GM18505 (cell line): ENCODE measurements around the gene MED13.
A peak's percentile ranks its signal among the peaks of the same experiment; 100 is the strongest.
"Not testable (repeated sequence)": the region's sequence is repeated elsewhere in the genome, so short reads cannot be mapped to it uniquely, and the experiment has no call there.

ENCODE experiments used
- ATAC-seq: cut with Tn5 transposase; IDR thresholded peaks from one replicate; pipeline ENCODE4 v1.9.1; 2021; ENCODE audit not compliant: unreplicated experiment
- POLR2A ChIP-seq: IDR thresholded peaks from 4 replicates; pipeline ENCODE4 v1.6.1; 2011; ENCODE audit warnings: borderline replicate concordance; ENCODE audit not compliant: insufficient read depth, insufficient read length; ENCODE audit errors: extremely low read depth

The MED13 gene

DNA sequence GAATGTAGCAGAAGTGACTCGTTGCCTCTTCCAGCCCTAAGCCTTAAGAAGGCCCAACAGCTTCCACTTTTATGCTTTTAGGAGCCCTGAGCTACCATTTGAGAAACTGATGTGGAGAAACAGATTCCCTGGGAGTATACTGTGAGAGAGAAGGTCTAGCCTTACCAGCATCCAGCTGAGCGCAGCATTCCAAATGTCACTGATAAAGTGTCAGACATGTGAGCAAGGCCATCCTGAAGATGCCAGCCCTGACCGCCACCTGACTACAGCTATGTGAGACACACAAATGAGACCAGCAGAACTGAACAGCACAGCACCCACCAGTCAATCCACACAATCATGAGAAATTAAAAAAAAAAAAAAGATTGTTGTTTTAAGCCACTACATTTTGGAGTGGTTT is 18.6 kb upstream of the MED13 start:
- ATAC-seq: no peak
- TF ChIP-seq POLR2A: no peak

DNA sequence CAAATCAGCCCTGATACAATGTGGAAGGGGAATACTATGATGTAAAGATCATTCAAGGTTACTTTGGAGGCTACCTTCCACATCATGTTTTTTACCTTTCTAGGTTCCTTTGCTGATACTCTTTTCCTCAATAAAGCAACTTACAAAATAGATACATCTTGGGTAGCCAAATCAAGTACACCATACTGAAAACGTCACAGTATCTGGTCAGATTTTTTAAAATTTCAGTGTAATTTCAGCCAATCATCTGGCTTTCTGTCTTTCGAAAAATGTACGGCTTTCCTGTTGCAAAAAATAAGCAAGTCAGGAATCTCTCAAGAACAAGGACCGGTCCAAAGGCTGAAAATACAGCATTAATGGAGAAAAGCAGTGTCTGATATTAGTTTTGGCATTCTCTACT is 15.6 kb upstream of the MED13 start:
- no peak for ATAC-seq
- no peak for TF ChIP-seq POLR2A

DNA sequence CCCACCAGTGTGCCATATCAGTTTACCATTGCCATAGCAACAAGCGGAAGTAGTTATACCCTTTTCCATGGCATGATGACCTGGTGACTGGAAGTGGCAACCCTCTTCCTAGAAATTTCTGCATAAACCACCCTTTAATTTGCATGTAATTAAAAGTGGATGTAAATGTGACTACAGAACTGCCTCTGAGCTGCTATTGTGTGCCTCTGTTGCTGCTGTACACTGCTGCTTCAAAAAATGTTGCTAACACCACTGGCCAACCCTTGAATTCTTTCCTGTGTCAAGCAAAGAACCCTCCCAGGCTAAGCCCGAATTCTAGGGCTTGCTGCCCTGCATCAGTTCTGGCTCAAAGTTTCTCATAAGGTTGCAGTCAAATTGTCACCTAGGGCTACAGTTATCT is 12.9 kb upstream of the MED13 start:
- no peak for ATAC-seq
- TF ChIP-seq POLR2A: no peak

DNA sequence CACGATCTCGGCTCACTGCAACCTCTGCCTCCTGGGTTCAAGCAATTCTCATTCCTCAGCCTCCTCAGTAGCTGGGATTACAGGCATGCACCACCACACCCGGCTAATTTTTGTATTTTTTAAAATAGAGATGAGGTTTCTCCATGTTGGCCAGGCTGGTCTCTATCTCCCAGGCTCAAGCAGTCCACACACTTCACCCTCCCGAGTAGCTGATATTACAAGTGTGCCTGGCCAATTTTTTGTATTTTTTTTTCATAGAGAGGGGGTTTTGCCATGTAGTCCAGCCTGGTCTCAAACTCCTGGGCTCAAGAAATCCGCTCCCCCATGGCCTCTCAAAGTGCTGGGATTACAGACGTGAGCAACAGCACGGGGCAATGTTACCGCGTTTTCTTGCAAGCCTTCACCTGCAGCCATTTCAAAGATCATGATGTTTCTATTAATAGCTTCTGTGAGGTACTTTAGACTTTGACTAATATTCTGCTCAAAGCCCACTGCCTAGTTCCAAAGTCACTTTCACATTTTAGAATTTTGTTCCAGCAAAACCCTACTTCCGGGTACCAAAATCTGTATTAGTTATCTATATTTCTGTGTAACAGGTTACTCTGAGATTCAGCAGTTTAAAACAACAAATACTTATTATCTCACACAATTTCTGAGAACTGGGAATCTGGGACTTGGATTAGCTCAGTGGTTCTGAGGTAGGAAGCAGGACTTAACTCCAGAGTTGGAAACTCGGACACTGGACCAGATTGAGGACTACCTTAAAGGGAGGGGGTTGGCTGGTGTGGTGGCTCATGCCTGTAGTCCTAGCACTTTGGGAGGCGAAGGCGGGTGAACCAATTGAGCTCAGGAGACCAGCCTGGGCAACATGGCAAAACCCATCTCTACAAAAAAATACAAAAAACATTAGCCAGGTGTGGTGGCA is 12.0 kb upstream of the MED13 start:
- no peak for TF ChIP-seq POLR2A
- no peak for ATAC-seq

DNA sequence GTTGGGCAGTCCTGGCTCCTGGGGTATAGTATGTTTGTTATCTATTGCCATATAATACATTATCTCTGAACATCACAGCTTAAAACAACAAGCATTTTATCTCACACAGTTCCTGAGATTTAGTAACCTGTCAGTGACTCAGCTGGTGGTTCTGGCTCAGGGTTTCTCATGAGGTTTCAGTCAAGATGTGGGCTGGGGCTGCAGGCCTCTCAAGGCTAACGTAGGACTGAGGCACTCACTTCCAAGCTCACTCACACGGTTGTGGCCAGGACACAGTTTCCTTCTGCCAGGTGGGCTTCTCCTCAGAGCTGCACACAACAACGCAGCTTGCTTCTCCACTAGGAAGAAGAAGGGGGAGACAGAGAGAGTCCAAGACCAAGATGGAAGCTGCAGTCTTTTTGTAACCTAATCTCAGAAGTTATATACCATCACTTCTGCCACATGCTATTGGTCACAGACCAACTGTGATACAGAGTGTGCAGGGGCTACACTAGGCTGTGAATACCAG is 10.3 kb upstream of the MED13 start:
- no peak for TF ChIP-seq POLR2A
- ATAC-seq: no peak

DNA sequence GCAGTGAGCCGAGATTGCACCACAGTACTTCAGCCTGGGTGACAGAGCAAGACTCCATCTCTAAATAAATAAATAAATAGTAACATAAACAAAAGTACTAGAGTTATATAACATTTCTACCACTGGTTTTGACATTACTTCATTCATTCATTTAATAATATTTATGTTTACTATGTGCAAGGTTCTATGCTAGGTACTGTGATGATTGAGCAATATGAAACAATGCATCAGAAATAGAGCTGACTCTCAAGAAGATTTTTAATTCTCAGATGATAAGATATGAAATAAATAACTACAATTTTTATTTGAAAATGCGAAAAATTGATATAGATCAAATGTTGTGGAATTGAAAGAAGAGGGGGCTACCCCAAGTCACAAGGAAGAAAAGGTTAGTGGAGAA is 8.9 kb upstream of the MED13 start:
- no peak for ATAC-seq

DNA sequence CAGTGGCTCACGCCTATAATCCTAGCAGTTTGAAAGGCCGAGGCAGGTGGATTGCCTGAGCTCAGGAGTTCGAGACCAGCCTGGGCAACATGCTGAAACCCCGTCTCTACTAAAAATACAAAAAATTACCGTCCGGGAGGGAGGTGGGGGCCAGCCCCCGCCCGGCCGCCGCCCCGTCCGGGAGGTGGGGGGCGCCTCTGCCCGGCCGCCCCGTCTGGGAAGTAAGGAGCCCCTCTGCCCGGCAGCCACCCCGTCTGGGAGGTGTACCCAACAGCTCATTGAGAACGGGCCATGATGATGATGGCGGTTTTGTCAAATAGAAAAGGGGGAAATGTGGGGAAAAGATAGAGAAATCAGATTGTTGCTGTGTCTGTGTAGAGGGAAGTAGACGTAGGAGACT is 7.8 kb upstream of the MED13 start:
- not testable (repeated sequence) for ATAC-seq

More for the DNA sequence above, 8.9 kb upstream of the MED13 start:
- no peak for TF ChIP-seq POLR2A

DNA sequence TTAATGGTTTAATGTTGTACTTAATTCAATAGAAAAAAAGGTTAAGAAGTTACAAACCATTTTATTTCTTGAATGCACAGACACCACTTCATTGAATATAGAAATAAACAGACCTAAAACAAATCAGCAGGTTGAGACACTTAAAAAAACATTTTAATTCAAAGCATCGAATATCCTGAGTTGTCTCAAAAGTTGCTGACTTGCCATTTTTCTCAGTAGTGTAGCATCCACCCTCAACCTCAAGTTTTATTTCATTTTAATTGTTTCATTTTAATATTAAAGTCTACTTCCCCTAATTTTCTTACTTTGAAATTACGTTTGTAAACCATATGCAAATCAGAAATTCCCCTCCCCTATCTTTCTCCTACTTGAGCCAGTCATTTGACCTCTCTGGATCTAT is 5.8 kb upstream of the MED13 start:
- ATAC-seq: no peak
- no peak for TF ChIP-seq POLR2A

DNA sequence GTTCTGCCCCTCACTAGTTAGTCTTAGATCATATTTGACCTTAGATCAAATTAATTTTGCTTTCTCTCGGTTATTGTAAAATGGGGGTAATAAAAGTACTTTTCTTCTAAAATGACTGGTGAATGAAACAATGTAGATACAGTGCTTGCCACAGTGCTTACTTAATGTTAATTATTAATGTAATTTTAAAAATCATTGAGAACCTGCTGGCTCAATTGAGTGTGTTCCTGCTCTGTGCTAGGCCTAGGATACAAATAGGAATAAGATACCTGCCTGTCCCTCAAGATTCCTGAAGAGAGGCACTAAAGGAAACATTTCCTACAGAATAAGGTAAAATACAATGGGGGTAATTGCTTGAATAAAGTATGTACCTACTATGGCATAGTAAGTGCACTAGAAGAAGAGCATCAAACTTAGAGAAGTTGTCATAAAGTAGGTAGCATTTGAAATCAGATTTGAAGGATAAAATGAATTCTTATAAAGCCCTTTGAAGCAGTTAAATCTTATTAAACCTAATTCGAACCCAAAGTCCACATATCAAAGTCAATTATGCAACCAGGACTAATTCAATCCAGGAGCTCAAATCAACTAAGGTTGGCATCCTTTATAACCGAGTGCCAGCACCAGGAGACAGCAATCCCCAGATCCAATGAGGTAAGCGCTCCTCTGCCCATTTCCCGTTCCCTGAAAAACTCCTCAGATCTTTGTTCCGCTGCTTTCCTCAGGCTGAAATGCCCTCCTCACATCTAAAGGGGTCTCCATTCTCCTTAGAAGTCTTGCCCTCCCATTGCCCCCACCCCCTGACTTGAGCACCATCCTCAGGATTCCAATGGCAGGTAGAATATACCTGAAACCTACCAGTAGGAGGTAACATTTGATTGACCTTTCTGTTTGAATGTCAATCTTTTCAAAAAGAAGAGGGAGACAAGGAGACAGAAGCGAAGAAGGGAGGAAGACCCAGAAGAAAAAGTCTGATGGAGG is 2.4 kb upstream of the MED13 start:
- no peak for ATAC-seq
- TF ChIP-seq POLR2A: no peak

DNA sequence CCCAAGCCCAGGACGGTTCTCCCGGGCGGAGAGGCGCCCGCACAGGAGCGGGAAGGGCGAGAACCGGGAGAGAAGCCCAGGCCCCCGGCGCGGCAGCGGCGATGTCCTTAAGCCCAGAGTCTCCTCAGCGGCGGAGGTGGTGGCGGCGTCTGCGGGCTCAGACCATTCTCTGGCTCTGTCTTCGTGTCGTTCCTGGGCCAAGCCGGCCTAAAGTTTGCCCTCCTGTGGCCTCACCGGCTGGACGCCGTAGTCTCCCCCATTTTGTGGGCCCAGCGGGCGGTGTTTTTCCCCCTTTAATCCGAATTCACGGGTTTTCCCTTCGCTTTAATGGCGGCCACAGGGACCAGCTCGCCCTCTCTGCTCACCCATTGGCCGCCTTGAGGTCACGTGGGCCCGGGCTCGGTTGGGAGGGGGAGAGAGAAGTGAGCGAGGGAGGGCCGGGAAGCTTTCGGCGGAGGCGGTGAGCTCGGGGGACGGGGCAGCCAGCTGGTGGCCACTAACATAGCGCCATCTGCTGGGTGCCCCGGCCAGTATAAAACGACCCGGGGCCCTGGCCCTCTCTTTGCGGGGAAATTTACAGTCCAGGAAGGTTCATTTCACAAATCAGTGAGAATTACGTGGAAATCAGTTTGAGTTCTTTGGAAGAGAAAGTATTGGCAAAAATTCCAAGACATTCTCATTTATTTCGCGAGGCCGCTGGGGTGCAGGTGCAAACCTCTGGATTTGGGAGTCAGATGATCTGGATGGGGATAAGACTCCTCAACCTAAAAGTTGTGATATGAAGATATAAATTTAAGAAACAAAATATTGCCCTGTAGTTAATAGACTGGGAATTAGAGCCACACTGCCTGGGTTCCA is 762 bp upstream of the MED13 start:
- ATAC-seq: peak; percentile 92
- peak; percentile 88 for TF ChIP-seq POLR2A

DNA sequence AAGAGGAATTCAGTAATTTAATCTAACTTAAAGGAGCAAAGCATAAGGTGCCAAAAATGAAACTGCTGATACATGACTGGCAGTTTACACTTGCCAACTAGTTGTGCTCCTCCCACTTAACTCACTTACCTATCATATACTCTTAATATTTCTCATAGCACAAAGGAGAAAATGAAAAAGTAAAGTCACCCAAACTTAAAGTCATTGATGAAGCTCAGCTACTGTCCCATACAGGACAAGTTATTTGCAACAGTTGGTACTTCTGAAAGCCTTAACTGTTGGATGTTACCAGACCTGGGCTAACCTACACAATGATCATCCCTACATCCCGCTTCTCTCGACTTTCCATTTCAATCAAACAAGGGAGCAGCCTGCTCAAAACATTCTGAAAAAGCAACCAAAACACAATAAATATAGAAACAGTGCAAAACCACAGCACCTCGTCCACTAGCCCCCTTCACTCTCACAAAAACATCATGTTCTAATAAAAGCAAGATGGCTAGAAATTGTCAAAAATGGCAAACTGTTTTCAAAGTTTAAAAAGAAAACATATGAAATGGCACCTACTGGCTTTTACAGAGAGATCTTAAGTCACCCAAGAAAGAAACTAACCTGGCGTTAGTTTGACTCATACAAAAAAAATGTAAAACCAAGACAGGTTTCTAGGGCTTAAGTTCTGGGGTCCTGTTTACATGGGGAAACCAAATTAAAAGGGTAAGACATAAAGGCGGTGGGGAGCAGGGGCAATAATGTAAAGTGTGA is 868 bp downstream of the MED13 start:
- TF ChIP-seq POLR2A: no peak
- ATAC-seq: no peak

DNA sequence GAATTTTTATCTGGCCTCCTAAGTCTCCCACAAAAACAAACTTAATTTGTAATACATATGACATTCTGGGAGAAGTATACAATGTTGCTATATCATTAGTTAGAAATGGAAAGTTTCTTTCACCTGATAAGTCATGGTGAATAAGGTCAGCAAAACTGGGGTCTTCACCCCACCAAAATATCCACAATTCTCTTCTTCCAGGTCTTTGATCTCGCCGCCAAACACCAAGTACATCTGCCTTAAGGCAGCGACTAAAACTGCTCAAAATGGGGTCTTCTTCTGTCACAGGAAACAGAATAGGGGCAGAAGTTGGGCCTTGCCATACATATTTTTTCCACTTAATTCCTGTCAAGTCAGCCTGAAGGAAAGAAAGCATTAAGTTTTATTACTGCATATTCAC is 2.1 kb downstream of the MED13 start:
- no peak for ATAC-seq
- TF ChIP-seq POLR2A: no peak
